ENCODE results near the gene ZDHHC11B. TPM values are rescaled to one million over a fixed set of nuclear protein-coding genes. Genes with fewer than 3 reads are reported as not detected.

Gene ZDHHC11B
- total and polyA plus RNA-seq, 2 of the 13 experiments (the other 11 are each of a cell fraction or from before 2014, with no cell fraction given): 0.11 to 0.12 TPM

GRCh38 chr5:672329-673160, 112.0 kb downstream of the ZDHHC11B start (continued):
- TF ChIP-seq HDAC6 (IDR thresholded peaks at IDR 0.05; ENCODE audit: low read depth, low read length): no peak
- TF ChIP-seq GMEB1 (CRISPR knock-in tag; IDR thresholded peaks at IDR 0.05; ENCODE audit: borderline replicate concordance): no peak
- TF ChIP-seq ZNF556 (CRISPR knock-in tag; IDR thresholded peaks at IDR 0.05; ENCODE audit: borderline replicate concordance): no peak
- TF ChIP-seq POLR2A (IDR thresholded peaks at IDR 0.05; ENCODE audit: insufficient read depth in 1 of 2, low read depth in 2 of 2, low read length in 2 of 2): peak in 1 of 2 experiments; percentile 11; a peak in 1 of 4 replicates
- no peak for TF ChIP-seq GRHL1 (CRISPR knock-in tag; conservative IDR thresholded peaks at IDR 0.05)
- no peak for TF ChIP-seq ZSCAN21 (CRISPR knock-in tag; IDR thresholded peaks at IDR 0.05; ENCODE audit: borderline replicate concordance)
- no peak for TF ChIP-seq FOXA1 (IDR thresholded peaks at IDR 0.05)
- peak; percentile 4; the same call in 1 of the 2 replicates for TF ChIP-seq FOXA1 (CRISPR knock-in tag; IDR thresholded peaks at IDR 0.05)
- TF ChIP-seq ZNF567 (CRISPR knock-in tag; IDR thresholded peaks at IDR 0.05; ENCODE audit: borderline replicate concordance): no peak
- no peak for TF ChIP-seq REL (CRISPR knock-in tag; conservative IDR thresholded peaks at IDR 0.05)
- TF ChIP-seq U2AF1 (optimal IDR thresholded peaks at IDR 0.05; ENCODE audit: low read depth, low read length): no peak
- TF ChIP-seq FIP1L1 (IDR thresholded peaks at IDR 0.05; ENCODE audit: borderline replicate concordance, insufficient read depth, low read depth, low read length): no peak
- TF ChIP-seq SOX13 (IDR thresholded peaks at IDR 0.05): no peak
- TF ChIP-seq SOX13 (CRISPR knock-in tag; conservative IDR thresholded peaks at IDR 0.05 in 1 of 2, IDR thresholded peaks at IDR 0.05 in 1 of 2): peak in 1 of 2 experiments; percentile 29; a peak in 1 of 4 replicates
- TF ChIP-seq ZC3H4 (CRISPR knock-in tag; IDR thresholded peaks at IDR 0.05; ENCODE audit: borderline replicate concordance): no peak
- TF ChIP-seq SNAPC2 (CRISPR knock-in tag; IDR thresholded peaks at IDR 0.05): no peak
- TF ChIP-seq SALL1 (CRISPR knock-in tag; IDR thresholded peaks at IDR 0.05): no peak
- TF ChIP-seq SP1 (IDR thresholded peaks at IDR 0.05): no peak
- no peak for TF ChIP-seq SP1 (CRISPR knock-in tag; IDR thresholded peaks at IDR 0.05)
- no peak for TF ChIP-seq RNF219 (CRISPR knock-in tag; IDR thresholded peaks at IDR 0.05)
- no peak for TF ChIP-seq ZNF17 (CRISPR knock-in tag; IDR thresholded peaks at IDR 0.05)
- no peak for TF ChIP-seq ZNF256 (CRISPR knock-in tag; conservative IDR thresholded peaks at IDR 0.05)
- no peak for TF ChIP-seq CAMTA2 (CRISPR knock-in tag; IDR thresholded peaks at IDR 0.05; ENCODE audit: borderline replicate concordance)
- TF ChIP-seq ZFP36 (IDR thresholded peaks at IDR 0.05; ENCODE audit: borderline replicate concordance, low read depth, low read length, partially characterized antibody): no peak
- no peak for TF ChIP-seq HOXA9 (CRISPR knock-in tag; IDR thresholded peaks at IDR 0.05; ENCODE audit: borderline replicate concordance)
- TF ChIP-seq NCOR1 (IDR thresholded peaks at IDR 0.05; ENCODE audit: borderline replicate concordance, low read length): peak; percentile 36; the same call in 1 of the 2 replicates
